ENCODE results near the gene ARHGAP26.

- TF ChIP-seq CTCF (IDR thresholded peaks at IDR 0.05) (no peak), POLR2AphosphoS5 (IDR thresholded peaks at IDR 0.05; ENCODE audit: low read depth, low read length) (no peak)
Measured at GRCh38 chr5:142871363-142872193, 101.4 kb downstream of the ARHGAP26 start.
